Measurements from ENCODE around the gene GAS2L1.

Gene GAS2L1

DNA sequence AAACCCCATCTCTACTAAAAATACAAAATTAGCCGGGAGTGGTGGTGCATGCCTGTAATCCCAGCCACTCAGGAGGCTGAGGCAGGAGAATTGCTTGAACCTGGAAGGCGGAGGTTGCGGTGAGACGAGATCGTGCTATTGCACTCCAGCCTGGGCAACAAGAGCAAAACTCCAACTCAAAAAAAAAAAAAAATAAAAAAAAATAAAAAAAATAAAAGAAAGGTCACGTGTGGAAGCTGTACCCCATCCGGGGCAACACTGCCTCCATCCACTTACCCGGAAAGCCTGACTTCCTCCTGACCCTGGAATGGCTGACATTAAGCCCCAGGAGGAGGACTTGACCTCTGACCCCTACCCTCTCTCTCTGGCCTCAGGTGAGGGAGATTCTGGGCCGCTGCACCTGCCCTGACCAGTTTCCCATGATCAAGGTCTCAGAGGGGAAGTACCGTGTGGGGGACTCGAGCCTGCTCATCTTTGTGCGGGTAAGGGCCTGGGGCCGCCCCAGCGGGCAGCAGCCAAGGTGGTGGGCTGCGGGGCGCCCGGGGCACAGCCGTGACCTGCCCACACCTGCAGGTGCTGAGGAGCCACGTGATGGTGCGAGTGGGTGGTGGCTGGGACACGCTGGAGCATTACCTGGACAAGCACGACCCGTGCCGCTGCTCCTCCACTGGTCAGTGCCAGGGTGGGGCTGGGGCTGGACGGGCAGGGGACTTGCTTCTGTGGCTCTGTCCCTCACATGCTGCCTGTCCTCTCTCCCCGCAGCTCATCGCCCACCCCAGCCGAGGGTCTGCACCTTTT, 3.8 kb downstream of the GAS2L1 start:
- DNase-seq = no peak

DNA sequence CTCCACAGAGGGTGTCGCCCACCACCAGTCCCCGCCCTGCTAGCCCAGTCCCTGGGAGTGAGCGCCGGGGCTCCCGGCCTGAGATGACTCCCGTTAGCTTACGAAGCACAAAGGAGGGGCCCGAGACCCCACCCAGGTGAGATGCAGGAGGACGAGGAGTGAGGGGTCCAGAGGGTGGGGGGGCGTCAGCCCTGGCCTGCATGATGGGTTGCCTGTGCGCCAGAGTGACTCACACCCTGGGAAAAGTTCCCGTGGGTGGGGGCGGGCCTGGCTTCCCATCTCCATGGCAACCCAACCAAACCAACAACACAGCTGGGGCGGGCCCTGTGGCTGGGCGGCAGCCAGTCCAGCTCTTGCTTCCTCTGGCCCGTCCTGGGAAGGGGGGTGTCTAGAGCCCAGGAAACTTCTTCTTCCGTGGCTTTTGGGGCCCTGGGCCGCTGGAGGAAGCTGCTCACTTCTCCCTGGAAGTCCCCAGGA, 4.5 kb downstream of the GAS2L1 start:
- peak; percentile 61 to 89 for DNase-seq

DNA sequence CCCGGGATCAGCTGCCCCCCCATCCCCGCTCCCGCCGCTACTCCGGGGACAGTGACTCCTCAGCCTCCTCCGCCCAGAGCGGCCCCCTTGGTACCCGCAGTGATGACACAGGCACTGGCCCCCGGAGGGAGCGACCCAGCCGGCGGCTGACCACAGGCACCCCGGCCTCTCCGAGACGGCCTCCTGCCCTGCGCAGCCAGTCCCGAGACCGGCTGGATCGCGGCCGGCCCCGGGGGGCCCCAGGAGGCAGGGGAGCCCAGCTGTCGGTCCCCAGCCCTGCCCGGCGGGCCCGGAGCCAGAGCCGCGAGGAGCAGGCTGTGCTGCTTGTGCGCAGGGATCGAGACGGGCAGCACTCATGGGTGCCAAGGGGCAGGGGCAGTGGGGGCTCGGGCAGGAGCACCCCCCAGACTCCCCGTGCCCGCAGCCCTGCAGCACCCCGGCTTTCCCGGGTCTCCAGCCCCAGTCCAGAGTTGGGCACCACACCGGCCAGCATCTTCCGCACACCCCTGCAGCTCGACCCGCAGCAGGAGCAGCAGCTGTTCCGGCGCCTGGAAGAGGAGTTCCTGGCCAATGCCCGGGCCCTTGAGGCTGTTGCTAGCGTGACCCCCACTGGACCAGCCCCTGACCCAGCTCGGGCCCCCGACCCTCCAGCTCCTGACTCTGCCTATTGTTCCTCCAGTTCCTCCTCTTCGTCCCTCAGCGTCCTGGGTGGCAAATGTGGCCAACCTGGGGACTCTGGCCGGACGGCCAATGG, 5.2 kb downstream of the GAS2L1 start:
- DNase-seq = no peak

DNA sequence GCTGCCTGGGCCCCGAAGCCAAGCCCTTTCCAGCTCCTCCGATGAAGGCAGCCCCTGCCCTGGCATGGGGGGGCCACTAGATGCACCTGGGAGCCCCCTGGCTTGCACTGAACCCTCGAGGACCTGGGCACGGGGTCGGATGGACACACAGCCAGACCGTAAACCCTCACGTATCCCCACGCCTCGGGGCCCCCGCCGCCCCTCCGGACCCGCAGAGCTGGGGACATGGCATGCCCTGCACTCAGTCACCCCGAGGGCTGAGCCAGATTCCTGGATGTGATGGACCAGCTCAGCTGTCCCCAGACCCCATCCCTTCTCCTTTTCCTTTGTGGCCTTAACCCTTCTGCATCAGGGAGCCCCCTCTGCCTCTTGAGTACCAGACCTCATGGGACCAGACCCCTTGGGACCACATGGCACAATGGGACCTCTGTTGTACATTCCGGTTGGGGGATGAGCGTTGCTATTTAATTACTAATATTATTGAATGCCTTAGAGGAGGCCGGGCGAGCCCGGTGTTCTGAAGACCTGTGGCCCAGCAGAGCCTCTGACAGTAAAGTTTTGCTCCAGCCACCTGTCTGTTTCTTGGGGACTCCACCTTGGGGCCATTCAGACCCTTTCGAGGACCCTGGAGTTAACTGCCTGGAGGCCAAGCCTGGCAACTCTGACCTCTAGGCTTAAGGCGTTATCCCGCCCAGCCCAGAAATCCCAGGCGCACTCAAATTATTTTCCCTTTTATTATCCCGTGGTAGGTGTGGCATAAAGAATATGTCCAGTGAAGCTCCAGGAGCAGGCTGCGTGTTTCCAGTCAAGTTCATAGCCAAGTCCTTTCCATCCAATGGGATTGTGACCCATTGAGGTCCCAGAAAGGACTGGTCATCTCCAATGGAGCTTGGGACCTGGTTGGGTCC, 6.0 kb downstream of the GAS2L1 start:
- no peak for DNase-seq

DNA sequence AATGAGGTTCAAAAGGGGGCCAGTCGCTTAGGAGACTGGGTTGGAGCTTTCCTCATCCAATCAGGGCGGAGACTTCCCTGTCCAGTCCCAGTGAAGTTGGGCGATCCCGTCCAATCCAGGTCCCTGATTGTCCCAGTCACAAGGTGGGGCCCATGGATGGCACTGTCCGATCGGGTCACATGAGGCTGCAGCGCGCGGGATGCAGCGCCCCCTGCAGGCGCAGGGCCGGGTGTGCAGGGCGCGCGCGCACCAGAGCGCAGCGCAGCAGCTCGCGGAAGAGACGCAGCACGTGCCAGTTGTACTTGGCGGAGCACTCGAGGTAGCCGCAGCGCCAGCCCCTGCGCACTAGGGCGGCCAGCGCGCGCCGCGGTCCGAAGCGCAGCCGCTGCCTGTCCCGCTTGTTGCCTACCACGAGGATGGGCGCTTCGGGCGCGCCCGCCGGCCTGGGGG, 6.7 kb downstream of the GAS2L1 start:
- DNase-seq = peak; percentile 10 to 26

DNA sequence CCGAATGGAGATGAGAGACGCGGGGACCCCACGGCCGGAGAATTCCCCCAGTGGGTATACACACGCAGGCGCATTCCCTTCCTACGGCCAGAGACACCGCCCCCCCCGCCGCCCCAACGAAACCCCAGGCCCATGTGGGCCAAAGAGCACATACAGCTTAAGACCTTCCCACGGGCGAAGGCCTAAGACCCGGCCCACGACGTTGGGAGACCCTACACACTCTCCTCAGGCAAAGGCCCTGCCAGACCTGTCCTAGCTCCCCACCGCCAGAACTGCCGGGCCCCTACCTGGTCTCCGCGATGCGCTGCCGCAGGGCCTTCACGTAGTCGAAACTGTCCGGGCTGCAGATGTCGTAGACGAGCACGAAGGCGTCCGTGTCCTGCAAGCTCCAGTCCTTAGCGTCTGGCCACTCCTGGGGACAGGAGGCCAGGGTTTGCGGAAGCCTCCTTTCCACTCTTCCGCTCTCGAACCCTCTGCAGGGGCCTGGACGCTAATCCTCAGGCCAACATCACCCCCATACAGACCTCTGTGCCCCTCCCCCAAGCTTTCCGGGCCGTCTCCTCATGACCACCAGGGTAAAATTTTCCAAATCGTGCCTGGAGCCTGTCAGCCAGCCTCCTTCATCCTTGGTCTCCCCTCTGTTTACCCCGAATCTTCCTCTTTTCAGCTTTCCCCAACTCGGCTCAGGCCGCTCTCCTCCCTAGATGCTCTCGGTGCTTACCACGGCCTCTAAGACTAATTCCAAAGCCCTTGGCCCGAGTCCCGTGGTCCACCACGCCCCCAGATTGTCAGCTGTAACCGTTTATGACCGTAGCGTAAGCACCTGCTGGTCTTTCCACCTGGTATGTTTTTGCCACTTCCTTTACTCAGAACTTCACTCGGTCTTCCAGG, 7.4 kb downstream of the GAS2L1 start:
- DNase-seq = no peak

DNA sequence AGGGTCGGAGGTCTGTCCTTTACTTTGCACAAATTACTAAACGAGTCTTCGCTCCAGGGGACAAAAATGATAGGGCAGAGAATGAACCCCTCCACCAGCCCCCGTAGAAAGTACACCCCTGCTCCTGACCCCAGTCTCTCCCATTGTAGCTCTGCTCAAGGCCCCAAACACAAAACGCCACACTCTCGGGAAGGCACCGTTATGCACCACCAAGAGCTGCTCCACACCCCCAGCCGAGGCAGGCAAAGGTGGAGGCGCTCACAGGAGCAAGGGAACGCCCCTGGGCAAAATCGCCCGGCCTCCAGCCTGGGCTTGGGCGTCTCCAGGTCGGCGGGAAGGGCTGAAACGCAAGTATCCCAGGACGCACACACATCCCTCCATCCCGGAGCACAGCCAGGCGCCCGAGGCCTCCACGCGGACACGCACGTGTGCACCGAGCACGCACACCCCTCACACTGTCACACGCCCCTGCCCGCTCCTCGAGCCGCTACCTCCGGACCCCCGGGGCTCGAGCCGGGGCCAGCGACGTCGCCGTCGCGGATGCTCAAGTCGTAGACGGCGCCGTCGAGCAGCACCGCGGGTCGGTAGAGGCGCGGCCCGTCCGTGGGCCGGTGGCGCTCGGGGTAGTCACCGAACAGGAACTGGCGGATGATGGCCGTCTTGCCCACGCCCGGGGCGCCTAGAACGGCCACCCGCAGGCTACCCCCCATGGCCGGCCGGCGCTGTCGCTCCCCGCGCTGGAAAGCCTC, 8.3 kb downstream of the GAS2L1 start:
- DNase-seq = no peak

DNA sequence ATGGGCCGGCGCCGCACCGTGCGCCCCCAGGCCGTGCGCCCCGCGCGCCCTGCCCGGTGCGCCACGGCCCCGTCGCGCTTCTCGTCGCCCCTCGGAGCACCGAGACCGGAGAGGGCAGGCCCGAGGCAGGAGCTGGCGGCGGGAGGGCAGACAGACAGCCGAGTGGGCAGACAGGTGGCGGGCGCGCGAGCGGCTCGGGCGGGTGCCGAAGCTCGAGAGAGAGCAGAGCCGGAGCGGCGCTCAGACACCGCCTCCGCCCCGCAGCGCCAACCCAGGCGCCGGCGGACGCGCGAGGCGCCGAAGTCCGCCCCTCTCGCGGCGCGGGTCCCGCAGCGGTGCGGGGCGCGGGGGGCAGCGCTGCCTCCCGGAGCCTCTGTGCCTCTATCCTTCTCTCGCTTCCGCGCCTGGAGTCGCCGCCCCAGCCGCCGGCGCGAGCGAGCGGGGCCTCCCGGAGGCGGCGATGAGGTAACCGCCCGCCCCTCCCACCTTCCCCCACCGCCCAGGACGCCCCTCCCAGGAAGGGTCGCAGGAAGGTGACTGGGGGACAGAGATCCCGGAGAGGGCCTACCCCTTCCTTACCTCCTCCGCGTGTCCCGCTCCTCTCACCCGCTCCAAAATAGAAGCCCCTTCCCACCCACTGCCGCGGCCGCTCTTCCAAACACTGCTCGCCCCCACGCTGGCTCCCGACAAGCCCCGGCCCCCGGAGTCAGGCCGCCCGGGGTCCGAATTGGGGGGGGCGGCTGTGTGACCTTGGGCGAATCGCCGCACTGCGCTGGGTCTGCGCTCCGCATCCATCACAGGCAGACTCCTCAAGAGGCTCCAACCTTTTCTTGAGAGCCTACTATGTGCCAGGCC, 9.1 kb downstream of the GAS2L1 start, which contains the start of gene RASL10A:
Gene RASL10A, minus strand, starts transcription at position 412 of the 855 bp plus-strand sequence. CDS start 451 bp downstream, outside the sequence.
- DNase-seq = no peak

DNA sequence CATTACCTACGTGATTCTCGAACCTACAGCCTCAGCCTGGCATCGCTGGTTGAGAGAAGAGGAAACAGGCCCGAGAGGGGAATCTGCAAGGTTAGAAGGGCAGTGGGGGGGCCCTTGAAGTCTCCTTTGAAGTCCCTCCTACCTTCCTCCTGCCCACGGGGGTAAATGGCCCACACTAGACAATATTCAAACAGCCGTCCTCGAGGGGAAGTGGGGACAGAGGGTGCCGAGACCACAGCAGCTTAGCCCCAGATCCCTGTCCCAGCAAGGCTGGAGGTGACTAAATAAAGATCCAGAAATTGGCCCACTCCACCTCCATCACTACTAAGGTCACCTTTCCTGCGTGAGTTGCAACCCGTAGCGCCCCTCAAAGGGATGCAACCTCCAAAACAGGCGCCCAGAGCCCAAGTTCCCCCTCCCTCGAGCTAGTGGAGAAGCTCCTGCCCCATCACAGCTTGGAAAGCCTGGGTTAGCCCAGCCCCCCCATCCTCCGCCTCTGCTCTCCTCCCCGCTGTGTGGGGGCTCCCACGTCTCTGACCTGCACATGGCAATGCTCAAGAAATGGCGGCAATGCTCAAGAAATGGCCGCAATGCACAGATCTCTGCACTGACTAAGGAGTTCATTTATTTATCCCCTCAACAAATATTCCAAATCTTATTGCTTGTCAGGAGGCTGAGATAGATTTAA, 9.8 kb downstream of the GAS2L1 start:
- DNase-seq = no peak

DNA sequence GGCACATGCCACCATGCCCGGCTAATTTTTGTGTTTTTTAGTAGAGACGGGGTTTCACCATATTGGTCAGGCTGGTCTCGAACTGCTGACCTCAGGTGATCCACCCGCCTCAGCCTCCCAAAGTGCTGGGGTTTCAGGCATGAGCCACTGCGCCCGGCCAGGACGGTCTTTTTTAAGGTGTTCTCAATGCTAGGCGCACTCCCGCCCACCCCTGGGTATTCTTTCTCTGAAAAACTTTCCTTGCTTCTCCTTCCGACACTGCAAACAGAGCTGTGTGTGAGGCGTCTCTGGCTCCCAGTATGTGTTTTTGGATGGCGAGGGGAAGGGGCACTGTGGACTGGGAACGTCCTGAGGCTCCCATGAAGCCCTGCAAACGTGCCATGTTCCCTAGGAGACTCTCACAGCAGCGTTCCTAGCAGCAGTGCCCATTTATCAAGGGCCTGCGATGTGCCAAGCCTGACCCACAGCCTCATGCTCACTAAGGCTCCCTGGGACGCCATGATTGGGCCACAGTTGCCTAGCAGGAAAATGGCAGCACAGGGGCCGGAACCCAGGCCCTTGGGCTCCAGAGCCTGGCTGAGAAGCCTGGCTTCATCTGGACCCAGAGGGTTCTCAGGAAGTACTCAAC, 11.5 kb downstream of the GAS2L1 start:
- no peak for DNase-seq

DNA sequence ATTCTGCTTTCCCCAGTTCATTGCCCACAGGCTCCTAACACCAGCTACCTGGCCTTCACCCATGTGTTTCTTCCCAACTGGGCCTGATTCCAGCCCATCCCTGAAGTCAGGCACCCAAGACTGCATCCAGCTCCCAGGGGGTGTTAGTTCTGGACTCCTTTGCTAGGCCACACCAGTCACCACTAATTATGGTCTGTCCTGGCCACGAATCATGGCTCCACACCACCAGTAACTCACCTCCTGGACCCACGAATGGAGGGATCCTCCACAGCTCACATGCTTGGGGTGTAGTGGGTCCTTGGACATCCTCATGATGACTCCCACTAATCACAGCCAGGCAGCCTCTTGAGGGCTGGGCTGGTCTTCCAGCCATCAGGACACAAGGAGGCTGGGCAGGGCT, 12.6 kb downstream of the GAS2L1 start:
- no peak for DNase-seq

DNA sequence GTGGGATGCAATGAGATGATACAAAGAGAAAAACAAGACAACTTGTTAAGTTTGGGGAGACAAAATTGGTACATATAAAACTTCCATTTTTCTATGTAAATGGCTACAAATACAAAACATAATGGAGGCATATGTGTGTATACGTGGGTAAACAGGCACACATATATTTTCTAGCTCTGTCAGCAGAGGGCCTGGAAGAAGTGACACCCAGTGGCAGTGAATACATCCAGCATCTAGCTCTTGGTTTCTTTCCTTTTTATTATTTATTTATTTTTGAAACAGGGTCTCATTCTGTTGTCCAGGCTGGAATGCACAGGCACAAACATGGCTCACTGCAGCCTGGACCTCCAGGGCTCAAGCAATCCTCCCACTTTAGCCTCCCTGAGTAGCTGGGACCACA, 14.1 kb downstream of the GAS2L1 start:
- DNase-seq = no peak

DNA sequence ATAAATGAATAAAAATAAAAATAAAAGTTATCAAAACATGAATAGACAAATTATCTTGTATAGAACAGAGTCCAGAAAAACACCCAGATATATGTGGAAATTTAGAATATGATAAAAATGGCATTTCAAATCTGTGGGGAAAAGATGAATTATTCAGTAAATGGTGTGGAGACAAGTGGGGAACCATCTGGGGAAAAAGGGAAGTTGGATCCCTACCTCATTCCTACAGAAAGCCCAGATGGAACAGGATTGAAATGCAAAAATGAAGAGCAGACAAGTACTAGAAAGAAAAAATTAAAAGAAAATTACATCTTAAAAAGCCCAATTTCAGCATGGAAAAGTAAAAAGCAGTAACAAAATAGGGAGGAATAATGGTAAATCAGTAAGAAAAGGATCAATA, 17.2 kb downstream of the GAS2L1 start:
- DNase-seq = no peak

DNA sequence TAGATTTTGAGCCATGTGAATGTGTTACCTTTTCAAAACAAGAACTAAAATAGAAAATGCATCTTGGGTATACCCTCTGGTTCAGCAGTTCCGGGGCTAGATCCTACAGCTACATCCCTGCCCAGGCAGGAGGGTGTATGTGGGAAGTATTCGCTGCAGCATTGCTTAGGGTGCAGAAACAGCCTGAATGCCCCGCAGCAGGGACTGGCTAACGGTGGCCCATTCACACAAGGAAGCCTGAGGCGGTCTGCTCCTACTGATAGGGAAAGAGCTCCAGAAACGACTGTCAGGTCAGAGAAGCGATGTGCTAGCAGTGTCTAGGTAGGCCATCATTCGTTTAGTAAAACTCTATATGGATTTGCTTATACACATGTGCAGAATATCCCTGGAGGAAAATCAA, 18.9 kb downstream of the GAS2L1 start:
- no peak for DNase-seq

DNA sequence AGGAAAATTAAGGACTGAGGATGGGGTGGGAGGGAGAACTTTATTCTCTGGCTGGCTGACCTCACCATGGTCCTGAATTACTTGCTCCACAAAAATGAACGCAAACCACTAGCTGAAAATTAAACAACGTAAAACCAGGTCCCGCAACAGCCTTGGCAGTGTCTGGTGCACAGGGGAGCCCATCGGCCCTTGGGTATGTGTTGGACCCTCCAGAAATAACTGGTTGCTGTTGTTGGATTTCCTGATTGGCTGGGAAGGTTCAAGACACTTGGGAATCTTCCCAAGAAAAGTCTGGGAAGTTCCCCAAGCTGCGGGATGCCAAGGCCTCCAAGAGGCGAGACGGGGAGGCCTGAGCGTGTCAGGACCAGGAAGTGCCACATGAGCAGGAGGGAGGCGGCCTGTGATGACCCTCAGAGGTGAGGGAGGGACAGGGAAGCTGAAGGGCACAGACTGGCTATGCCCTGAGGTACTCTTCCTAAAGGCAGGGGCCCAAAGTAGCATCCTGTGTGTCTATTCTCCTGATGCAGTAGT, 19.4 kb downstream of the GAS2L1 start:
- DNase-seq = no peak

DNA sequence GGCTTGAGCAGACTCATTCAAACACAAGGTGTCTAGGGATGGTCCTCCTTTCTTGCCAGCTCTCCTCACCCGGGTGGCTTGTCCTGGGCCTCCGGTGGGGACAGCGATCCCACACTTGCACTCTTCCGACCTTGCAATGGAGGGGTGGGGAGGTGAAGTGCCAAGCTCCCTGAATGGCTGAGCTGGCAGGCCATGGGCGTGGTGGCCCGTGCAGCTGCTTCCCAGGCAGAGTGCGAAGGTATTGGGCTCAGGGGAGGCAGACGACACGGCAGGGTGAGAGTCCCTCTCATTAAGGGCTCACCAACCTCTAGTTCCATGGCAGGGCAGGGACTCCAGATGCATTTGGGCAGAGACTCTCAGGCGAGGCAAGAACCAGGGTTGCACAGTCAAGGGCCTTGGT, 20.0 kb downstream of the GAS2L1 start:
- no peak for DNase-seq

DNA sequence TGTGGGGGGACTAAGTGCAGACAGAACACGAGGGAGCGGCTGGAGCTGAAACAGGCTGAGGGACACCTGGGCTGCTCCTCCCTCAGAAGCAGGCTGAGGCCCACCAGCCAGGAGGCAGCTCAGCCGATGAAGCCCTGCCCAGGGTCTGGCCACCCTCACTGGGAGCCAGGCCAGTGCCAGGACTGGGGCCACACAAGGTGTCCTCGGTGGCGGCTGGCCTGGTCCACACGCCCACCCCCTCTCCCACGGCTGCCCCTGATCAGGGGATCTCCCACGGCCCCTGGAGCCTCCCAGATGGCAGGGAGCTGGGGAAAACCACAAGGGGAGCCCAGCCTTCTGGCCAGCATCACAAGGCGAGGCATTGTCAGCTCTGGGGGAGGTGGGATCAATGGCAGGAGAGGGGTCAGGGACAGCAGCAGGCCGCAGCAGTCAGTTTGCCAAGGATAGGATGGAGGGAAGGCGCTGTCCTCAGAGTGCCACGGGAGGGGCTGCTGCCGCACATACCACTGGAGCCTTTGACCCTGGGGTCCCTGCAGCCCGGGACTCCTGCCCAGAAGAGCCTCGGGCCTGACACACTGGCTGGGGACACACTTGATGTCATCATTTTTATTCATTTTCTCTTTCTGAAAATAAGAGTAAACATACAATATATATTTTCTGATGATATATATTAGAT, 20.8 kb downstream of the GAS2L1 start:
- no peak for DNase-seq

DNA sequence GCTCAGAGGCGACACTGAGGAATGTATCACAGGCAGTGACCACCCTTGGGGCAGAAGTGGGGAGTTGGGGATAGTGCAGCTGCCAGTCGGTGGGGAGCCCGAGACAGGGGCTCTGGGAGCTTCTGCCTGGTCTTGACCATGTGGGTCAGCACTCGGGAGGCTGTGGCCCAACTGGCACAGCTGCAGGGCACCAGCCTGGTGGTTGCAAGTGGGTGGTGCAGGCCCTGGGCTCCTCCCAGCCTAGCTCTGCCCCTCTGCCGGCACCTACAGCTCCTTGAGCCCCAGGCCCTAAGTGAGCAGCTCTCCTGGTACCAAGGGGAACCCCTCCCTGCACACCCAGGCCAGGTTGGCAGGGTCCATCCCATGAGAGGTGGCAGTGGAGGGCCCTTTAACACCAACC, 21.6 kb downstream of the GAS2L1 start:
- no peak for DNase-seq

All from CD4-positive, alpha-beta T cell treated with Interleukin-4 for 1 hour (primary cell).